GM18861 (cell line): ENCODE results near the gene TEFM.
"Not testable (repeated sequence)": the region's sequence is repeated elsewhere in the genome, so short reads cannot be mapped to it uniquely, and the experiment has no call there.

ENCODE experiments used
- ATAC-seq: cut with Tn5 transposase; IDR thresholded peaks from one replicate; pipeline ENCODE4 v1.9.1; 2021; ENCODE audit not compliant: unreplicated experiment

The TEFM gene

GRCh38 chr17:30906101-30906911 is at the start of gene TEFM:
Gene TEFM, minus strand, starts transcription at chr17:30906238. Its CDS starts 40 bp downstream, at chr17:30906198.
- ATAC-seq = peak; percentile 81

GRCh38 chr17:30954046-30954830 is 48.2 kb upstream of the TEFM start:
- no peak for ATAC-seq

GRCh38 chr17:30952638-30953393 is 46.8 kb upstream of the TEFM start:
- ATAC-seq = no peak

- ATAC-seq = no peak
Measured at GRCh38 chr17:30950669-30951399, 44.8 kb upstream of the TEFM start.

GRCh38 chr17:30950189-30950588 is 44.2 kb upstream of the TEFM start:
- ATAC-seq = no peak

GRCh38 chr17:30947796-30948195 is 41.8 kb upstream of the TEFM start:
- no peak for ATAC-seq

- ATAC-seq = no peak
Measured at GRCh38 chr17:30942308-30943079, 36.5 kb upstream of the TEFM start.

- ATAC-seq = no peak
Measured at GRCh38 chr17:30939051-30939689, 33.1 kb upstream of the TEFM start.

- no peak for ATAC-seq
Measured at GRCh38 chr17:30933966-30934365, 27.9 kb upstream of the TEFM start.

GRCh38 chr17:30931582-30931981 is 25.5 kb upstream of the TEFM start:
- ATAC-seq = not testable (repeated sequence)

- ATAC-seq = no peak
Measured at GRCh38 chr17:30930495-30930894, 24.5 kb upstream of the TEFM start.

- ATAC-seq = not testable (repeated sequence)
Measured at GRCh38 chr17:30929861-30930260, 23.8 kb upstream of the TEFM start.

- ATAC-seq = no peak
Measured at GRCh38 chr17:30929081-30929633, 23.1 kb upstream of the TEFM start.

GRCh38 chr17:30928584-30928983 is 22.5 kb upstream of the TEFM start:
- no peak for ATAC-seq

GRCh38 chr17:30927756-30928155 is 21.7 kb upstream of the TEFM start:
- ATAC-seq = no peak

GRCh38 chr17:30926516-30926915 is 20.5 kb upstream of the TEFM start:
- no peak for ATAC-seq

GRCh38 chr17:30924341-30924740 is 18.3 kb upstream of the TEFM start:
- ATAC-seq = no peak

GRCh38 chr17:30922235-30923030 is 16.4 kb upstream of the TEFM start:
- ATAC-seq = no peak
